MM.1S (cell line): ENCODE results near the gene KIF7.

ENCODE experiments used
- DNase-seq: peaks from one replicate; pipeline ENCODE4 v3.0.0-alpha.2; 2015
- H2AFZ ChIP-seq: fragments of 300-600 bp; sonication (generic); 2 replicates; pipeline ENCODE4 v1.6.0; 2016; ENCODE audit warnings: antibody characterized with exemption, low read length
- H3F3A ChIP-seq: fragments of 300-600 bp; sonication (generic); 2 replicates; pipeline ENCODE4 v1.6.1; 2016; ENCODE audit warnings: mild to moderate bottlenecking, antibody characterized with exemption, low read length, moderate library complexity, mixed read lengths; ENCODE audit not compliant: insufficient read depth
- H3K27ac ChIP-seq: fragments of 300-600 bp; sonication (generic); 2 replicates; pipeline ENCODE4 v1.5.1; 2016; ENCODE audit warnings: mild to moderate bottlenecking, low read length
- H3K27me3 ChIP-seq: fragments of 300-600 bp; sonication (generic); replicated peaks from 2 replicates; pipeline ENCODE4 v1.6.0; 2016; ENCODE audit warnings: low read length; ENCODE audit not compliant: insufficient read depth
- H3K36me3 ChIP-seq: fragments of 300-600 bp; sonication (generic); replicated peaks from 2 replicates; pipeline ENCODE4 v1.6.1; 2016; ENCODE audit warnings: mild to moderate bottlenecking, low read length, mixed read lengths; ENCODE audit not compliant: insufficient read depth
- H3K4me1 ChIP-seq: fragments of 300-600 bp; sonication (generic); 2 replicates; pipeline ENCODE4 v1.6.1; 2016; ENCODE audit warnings: low read length, mixed read lengths
- H3K4me2 ChIP-seq: fragments of 300-600 bp; sonication (generic); 2 replicates; pipeline ENCODE4 v1.6.0; 2016; ENCODE audit warnings: low read depth, low read length
- H3K4me3 ChIP-seq: fragments of 300-600 bp; sonication (generic); 2 replicates; pipeline ENCODE4 v1.5.1; 2016; ENCODE audit warnings: low read length, mixed read lengths
- H3K79me2 ChIP-seq: fragments of 300-600 bp; sonication (generic); 2 replicates; pipeline ENCODE4 v1.6.1; 2016; ENCODE audit warnings: mixed run types, low read length, mixed read lengths
- H3K9ac ChIP-seq: fragments of 300-600 bp; sonication (generic); 2 replicates; pipeline ENCODE4 v1.6.1; 2016; ENCODE audit warnings: low read length, mixed read lengths
- H3K9me2 ChIP-seq: fragments of 300-600 bp; sonication (generic); replicated peaks from 2 replicates; pipeline ENCODE4 v1.6.1; 2016; ENCODE audit warnings: mild to moderate bottlenecking, low read length, mixed read lengths; ENCODE audit not compliant: insufficient read depth
- H3K9me3 ChIP-seq: fragments of 300-600 bp; sonication (generic); replicated peaks from 2 replicates; pipeline ENCODE4 v1.6.1; 2016; ENCODE audit warnings: mild to moderate bottlenecking, low read length, mixed read lengths; ENCODE audit not compliant: insufficient read depth
- H4K20me1 ChIP-seq: fragments of 300-600 bp; sonication (generic); 2 replicates; pipeline ENCODE4 v1.6.1; 2016; ENCODE audit warnings: mild to moderate bottlenecking, low read length, moderate library complexity, mixed read lengths; ENCODE audit not compliant: insufficient read depth
- CTCF ChIP-seq: fragments of 300-600 bp; sonication (generic); IDR thresholded peaks from 2 replicates; pipeline ENCODE4 v1.5.1; 2016; ENCODE audit warnings: antibody characterized with exemption, low read length, mixed read lengths
- EZH2 ChIP-seq: fragments of 300-600 bp; sonication (generic); optimal IDR thresholded peaks from 2 replicates; pipeline ENCODE3; 2017; ENCODE audit warnings: low read depth, mild to moderate bottlenecking, antibody characterized with exemption, low read length, mixed read lengths
- EZH2phosphoT487 ChIP-seq: fragments of 300-600 bp; sonication (generic); IDR thresholded peaks from 2 replicates; pipeline ENCODE4 v1.6.1; 2018; ENCODE audit warnings: antibody characterized with exemption, low read length

The KIF7 gene

DNA sequence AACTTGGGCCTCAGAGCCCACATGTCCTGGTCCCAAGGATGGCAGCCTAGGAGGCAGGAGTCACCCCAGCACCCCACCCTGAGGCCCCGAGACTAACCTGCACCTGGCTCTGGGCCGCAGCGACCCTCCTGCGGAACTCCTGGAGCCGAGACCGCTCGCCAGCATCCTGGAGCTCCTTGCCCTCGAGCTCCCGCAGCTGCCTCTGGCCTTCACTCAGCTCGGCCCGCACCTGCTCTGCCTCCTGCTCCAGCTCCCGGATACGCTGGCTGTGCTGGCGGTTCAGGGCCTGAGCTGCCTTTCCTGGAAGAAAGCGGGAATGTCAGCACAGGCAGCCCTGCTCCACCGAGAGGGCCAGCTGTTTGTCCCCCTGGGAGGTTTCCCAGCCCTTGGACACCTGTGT, 13.2 kb downstream of the KIF7 start:
- Histone ChIP-seq H3K4me3 (no peak overlapping the region), H3F3A (no peaks in the 10 kb centered on the region), H3K4me1 (no peaks in the 10 kb centered on the region), H2AFZ (no peak overlapping the region), H3K79me2 (no peaks in the 10 kb centered on the region), H3K9me3 (no peaks in the 10 kb centered on the region), H3K9ac (no peak overlapping the region), H3K27ac (no peak overlapping the region), H3K36me3 (no peaks in the 10 kb centered on the region), H3K9me2 (no peaks in the 10 kb centered on the region), H3K27me3 (no peaks in the 10 kb centered on the region), H3K4me2 (no peak overlapping the region), H4K20me1 (no peaks in the 10 kb centered on the region)
- TF ChIP-seq CTCF (no peak), EZH2 (no peak), EZH2phosphoT487 (no peak)
- DNase-seq, result no peak

GRCh38 chr15:89641053-89641452, 14.2 kb downstream of the KIF7 start:
- Histone ChIP-seq H3K4me1 (no peaks in the 10 kb centered on the region), H2AFZ (no peak overlapping the region), H3K9me2 (no peaks in the 10 kb centered on the region), H3K27ac (no peak overlapping the region), H3K4me2 (no peak overlapping the region), H3K36me3 (no peaks in the 10 kb centered on the region), H3K9me3 (no peaks in the 10 kb centered on the region), H3K9ac (no peak overlapping the region), H3K27me3 (no peaks in the 10 kb centered on the region), H3K4me3 (no peak overlapping the region), H3F3A (no peaks in the 10 kb centered on the region), H3K79me2 (no peaks in the 10 kb centered on the region), H4K20me1 (no peaks in the 10 kb centered on the region)
- DNase-seq, result no peak
- no peak for TF ChIP-seq EZH2
- no peak for TF ChIP-seq CTCF
- no peak for TF ChIP-seq EZH2phosphoT487

GRCh38 chr15:89640245-89640644, 15.0 kb downstream of the KIF7 start:
- Histone ChIP-seq H3K4me3 (no peak overlapping the region), H2AFZ (no peak overlapping the region), H3K27me3 (no peaks in the 10 kb centered on the region), H3K4me1 (no peaks in the 10 kb centered on the region), H3K4me2 (no peak overlapping the region), H3K9me2 (no peaks in the 10 kb centered on the region), H3K79me2 (no peaks in the 10 kb centered on the region), H3F3A (no peaks in the 10 kb centered on the region), H4K20me1 (no peaks in the 10 kb centered on the region), H3K9me3 (no peaks in the 10 kb centered on the region), H3K9ac (no peak overlapping the region), H3K36me3 (no peaks in the 10 kb centered on the region), H3K27ac (no peak overlapping the region)
- TF ChIP-seq EZH2phosphoT487, result no peak
- no peak for TF ChIP-seq CTCF
- TF ChIP-seq EZH2, result no peak
- no peak for DNase-seq
